Measurements from ENCODE around the gene PAPSS1.

GRCh38 chr4:107743532-107743931 lies 23.5 kb upstream of the PAPSS1 start:
- TF ChIP-seq POLR2AphosphoS5 (IDR thresholded peaks at IDR 0.05) (no peak), REST (IDR thresholded peaks at IDR 0.05; ENCODE audit: borderline replicate concordance) (no peak), CTCF (IDR thresholded peaks at IDR 0.05; ENCODE audit: poor library complexity, severe bottlenecking) (no peak), EP300 (conservative IDR thresholded peaks at IDR 0.05; ENCODE audit: poor library complexity, severe bottlenecking) (no peak), RAD21 (conservative IDR thresholded peaks at IDR 0.05) (no peak), MXI1 (conservative IDR thresholded peaks at IDR 0.05; ENCODE audit: poor library complexity, severe bottlenecking) (no peak), EZH2 (IDR thresholded peaks at IDR 0.05; ENCODE audit: borderline replicate concordance, insufficient read depth, low read length, poor library complexity, severe bottlenecking) (no peak), TAF1 (IDR thresholded peaks at IDR 0.05; ENCODE audit: low read depth) (no peak), SMC3 (conservative IDR thresholded peaks at IDR 0.05; ENCODE audit: poor library complexity) (no peak)

All from neural cell (in vitro differentiated cells).